ENCODE data around the gene RNASE3.

GRCh38 chr14:20905676-20906075 is 14.5 kb downstream of the RNASE3 start:
- no peak for TF ChIP-seq POLR2A (IDR thresholded peaks at IDR 0.05)
- TF ChIP-seq CTCF (IDR thresholded peaks at IDR 0.05), result no peak

All from adrenal gland (tissue), 5 donors.